Iris pigment epithelial cell (primary cell): ENCODE data around the gene CDYL2.
"Not testable (repeated sequence)": the region's sequence is repeated elsewhere in the genome, so short reads cannot be mapped to it uniquely, and the experiment has no call there.

Source experiments
- DNase-seq: peaks from one replicate; pipeline ENCODE4 v3.0.0-alpha.2; 2011; ENCODE audit warnings: low read depth

The CDYL2 gene

GRCh38 chr16:80744856-80745255 is 59.5 kb downstream of the CDYL2 start:
- no peak for DNase-seq

- DNase-seq, result no peak
Measured at GRCh38 chr16:80743772-80744171, 60.6 kb downstream of the CDYL2 start.

GRCh38 chr16:80743273-80743672 is 61.1 kb downstream of the CDYL2 start:
- DNase-seq, result no peak

GRCh38 chr16:80742331-80742730 is 62.1 kb downstream of the CDYL2 start:
- no peak for DNase-seq

- no peak for DNase-seq
Measured at GRCh38 chr16:80741724-80742123, 62.7 kb downstream of the CDYL2 start.

- no peak for DNase-seq
Measured at GRCh38 chr16:80739523-80739922, 64.9 kb downstream of the CDYL2 start.

DNA sequence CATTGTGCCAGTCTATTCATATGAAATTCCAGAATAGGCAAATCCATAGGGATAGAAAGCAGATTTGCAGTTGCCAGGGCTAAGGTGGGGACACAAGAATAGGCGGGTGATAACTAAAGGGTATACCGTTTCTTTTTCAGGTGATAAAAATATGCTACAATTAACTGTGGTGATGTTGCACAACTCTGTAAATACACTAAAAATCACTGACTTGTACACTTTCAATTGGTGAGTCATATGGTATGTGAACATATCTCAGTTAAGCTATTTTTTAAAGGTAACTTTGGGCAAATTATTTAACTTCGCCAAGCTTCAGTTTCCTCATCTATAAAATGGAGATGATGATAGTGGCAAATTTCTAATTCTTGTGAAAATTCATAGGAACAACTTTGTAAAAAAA is 65.9 kb downstream of the CDYL2 start:
- DNase-seq, result no peak

DNA sequence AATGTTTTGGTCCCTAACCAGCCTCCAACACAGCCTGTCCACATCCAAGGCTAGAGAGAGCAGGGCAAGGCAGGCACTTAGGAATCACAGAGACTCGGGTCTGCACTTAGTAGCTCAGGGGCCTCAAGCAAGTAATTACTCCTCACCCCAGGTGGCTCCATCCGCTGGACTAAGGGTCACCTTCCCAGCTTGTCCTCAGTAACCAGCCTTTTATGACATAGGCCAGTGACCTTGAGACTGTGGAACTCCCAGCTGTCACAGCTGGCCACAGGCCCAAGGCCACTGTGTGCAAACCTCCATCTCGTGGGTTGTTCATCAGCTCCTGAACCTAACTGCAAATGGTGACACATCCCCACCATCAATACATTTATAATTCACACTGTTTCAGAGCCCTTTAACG is 68.6 kb downstream of the CDYL2 start:
- DNase-seq, result no peak

DNA sequence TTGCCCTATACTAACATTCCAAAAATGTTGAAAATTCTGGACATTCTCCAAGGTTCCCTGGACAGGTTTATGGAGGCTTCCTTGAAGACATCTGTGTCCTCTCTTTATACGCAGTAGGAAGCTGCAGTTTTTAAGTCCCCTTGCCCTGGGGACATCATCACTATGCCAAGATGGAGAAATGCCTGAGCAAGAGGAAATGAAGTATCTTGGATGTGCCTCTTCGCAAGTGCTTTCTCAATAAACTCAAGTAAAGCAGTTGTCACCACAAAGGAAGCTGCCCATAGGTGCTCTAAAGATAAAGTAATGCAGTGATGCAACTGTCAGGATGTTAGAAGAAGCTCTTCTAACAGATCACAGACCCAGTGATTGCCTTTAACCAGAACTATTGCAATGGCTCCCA is 71.0 kb downstream of the CDYL2 start:
- no peak for DNase-seq

GRCh38 chr16:80731915-80732314 is 72.5 kb downstream of the CDYL2 start:
- no peak for DNase-seq

GRCh38 chr16:80727066-80727763 is 77.2 kb downstream of the CDYL2 start:
- DNase-seq, result not testable (repeated sequence)

GRCh38 chr16:80725566-80726162 is 78.7 kb downstream of the CDYL2 start:
- DNase-seq, result no peak

DNA sequence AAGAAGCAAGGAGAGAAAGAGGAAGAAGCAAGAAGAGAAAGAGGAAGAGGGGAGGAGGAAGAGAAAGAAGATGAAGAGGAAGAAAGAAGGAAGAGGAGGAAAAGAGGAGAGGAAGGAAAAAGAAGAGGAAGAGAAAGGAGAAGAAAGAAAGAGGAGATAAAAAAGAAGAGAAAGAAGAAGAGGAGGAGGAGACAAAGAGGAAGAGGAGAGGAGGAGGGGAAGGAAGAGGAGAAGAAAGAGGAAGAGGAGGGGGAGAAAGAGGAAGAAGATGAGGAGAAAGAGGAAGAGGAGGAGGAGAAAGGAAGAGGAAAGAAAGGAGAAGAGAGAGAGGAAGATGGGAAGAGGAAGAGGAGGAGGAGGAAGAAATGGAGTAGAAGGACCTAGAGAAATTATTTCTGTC is 80.4 kb downstream of the CDYL2 start:
- DNase-seq, result no peak

- no peak for DNase-seq
Measured at GRCh38 chr16:80723091-80723490, 81.3 kb downstream of the CDYL2 start.

DNA sequence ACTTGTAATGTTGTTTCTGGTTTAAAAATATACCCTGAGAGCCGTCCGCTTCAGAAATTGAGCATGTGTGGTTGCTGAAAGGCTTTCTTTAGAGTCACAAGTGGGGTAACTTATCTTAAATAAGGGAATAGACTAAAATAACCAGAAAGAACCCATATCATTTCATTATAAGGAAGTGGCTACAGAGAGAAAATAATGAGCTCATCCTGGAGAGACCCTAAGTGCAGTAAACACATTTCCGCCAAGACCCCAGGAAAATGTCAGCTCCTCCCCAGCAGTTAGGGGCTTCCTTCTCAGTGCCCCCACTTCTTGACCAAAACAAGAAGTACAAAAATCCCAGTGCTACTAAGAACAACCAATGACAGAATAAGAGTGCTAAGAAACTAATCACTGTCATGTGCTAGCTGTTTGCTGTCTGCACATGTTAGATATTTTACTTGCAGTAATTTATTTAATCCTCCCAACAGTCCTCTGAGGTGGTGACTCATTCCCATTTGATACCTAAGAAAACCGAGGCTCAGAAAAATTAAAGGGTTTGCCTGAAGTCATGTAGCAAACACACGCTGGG is 83.5 kb downstream of the CDYL2 start:
- peak; percentile 9 for DNase-seq

GRCh38 chr16:80719573-80719972 is 84.8 kb downstream of the CDYL2 start:
- DNase-seq, result no peak

DNA sequence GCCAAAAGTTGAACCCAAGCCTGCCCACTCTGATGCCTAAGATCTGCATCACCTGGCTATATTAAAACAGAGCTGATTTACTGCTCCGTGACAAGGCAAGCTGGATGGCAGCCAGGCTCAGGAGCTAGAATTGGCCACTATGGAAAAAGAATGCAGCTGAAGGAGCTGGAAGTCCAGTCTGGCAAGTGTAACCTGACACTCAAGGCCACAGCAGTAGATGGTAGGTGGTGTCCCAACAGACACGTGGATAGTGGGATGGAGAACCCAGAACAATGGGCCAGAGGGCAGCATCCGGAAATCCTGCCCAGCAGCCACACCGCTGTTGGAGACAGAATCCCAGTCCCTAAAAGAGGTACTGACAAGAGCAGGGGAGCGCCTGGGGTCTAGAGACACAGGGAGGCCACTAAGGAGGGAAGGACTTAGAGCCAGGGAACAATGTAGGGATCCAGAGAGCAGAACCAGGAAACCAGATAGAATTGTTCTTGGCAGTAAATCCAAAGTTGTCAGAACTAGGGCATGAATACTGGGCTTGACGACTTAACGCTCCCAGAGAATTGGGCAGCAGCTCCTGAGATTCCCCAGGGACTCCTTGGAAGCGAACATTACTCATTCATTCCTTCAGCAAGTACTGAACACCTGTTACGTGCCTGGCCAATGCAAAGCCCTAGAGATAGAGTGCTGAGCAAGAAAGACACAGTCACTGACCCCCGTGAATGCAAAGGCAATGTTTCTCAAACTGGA is 85.7 kb downstream of the CDYL2 start:
- peak; percentile 31 for DNase-seq

- DNase-seq, result no peak
Measured at GRCh38 chr16:80717611-80718010, 86.8 kb downstream of the CDYL2 start.

DNA sequence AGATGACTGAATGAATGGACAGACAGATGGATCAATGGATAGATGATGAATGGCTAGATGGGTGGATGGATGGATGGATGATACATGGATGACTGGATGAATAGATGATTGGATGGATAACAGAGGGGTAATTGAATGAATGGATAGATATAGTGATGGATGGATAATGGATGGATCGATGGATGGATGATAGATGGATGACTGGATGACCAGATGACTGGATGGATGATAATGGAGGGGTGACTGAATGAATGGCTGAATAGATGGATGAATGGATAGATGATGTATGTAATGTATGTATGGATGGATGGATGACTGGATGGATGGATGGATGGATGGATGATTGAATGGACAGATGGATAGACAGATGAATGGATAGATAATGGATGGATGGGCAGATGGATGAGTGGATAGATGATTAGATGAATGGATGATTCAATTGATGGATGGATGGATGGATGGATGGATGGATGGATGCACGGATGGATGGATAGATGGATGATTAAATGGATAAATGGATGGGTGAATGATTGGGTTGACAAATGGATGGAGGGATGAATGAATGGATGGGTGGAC is 87.7 kb downstream of the CDYL2 start:
- no peak for DNase-seq

GRCh38 chr16:80711406-80711805 is 93.0 kb downstream of the CDYL2 start:
- DNase-seq, result no peak

- no peak for DNase-seq
Measured at GRCh38 chr16:80710918-80711317, 93.5 kb downstream of the CDYL2 start.

GRCh38 chr16:80708823-80709222 is 95.6 kb downstream of the CDYL2 start:
- no peak for DNase-seq

GRCh38 chr16:80707686-80708085 is 96.7 kb downstream of the CDYL2 start:
- DNase-seq, result no peak
